Fibroblast of villous mesenchyme (primary cell): ENCODE measurements around the gene MAL. TPM values are rescaled to one million over a fixed set of nuclear protein-coding genes. Genes with fewer than 3 reads are reported as not detected.

ENCODE experiments used
- DNase-seq: peaks from one replicate; pipeline ENCODE4 v3.0.0-alpha.2; 2010; ENCODE audit warnings: low read depth
- H3K4me3 ChIP-seq: 2 replicates; pipeline ENCODE4 v1.5.1; 2011; ENCODE audit warnings: low read depth, mild to moderate bottlenecking, low read length
- total RNA-seq: library from RNA; depleted of rRNA; stranded (reverse); fragments of >200 nt; gene quantifications from 2 replicates; pipeline ENCODE4 v1.2.3, GENCODE V29; 2012
- TF ChIP-seq, protein P1 (sequence below): IDR thresholded peaks from 2 replicates; pipeline ENCODE4 v1.5.1; 2012; ENCODE audit warnings: low read depth, mild to moderate bottlenecking, low read length; ENCODE audit not compliant: insufficient read depth

MAL gene
- total RNA-seq, 1 donor = not detected

DNA sequence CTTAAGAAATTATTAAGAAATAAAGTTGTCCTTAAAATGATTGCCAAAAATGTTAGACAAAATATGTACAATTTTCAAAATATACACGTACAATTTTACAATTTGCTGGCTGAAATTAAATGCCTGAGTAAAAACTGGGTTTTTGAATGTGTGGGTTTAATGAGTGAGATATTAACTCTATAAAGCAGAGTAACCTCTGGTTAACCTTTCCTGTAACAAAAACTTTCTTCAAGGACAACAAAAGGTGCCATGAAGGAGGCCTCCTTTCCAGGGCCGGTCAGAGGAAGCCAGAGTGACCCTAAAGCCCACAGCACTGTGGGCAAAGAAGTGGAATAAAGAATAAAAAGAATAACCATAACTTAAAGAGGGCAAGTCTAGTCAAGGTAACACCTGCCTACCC is 16.5 kb upstream of the MAL start:
- TF ChIP-seq, protein P1, sequence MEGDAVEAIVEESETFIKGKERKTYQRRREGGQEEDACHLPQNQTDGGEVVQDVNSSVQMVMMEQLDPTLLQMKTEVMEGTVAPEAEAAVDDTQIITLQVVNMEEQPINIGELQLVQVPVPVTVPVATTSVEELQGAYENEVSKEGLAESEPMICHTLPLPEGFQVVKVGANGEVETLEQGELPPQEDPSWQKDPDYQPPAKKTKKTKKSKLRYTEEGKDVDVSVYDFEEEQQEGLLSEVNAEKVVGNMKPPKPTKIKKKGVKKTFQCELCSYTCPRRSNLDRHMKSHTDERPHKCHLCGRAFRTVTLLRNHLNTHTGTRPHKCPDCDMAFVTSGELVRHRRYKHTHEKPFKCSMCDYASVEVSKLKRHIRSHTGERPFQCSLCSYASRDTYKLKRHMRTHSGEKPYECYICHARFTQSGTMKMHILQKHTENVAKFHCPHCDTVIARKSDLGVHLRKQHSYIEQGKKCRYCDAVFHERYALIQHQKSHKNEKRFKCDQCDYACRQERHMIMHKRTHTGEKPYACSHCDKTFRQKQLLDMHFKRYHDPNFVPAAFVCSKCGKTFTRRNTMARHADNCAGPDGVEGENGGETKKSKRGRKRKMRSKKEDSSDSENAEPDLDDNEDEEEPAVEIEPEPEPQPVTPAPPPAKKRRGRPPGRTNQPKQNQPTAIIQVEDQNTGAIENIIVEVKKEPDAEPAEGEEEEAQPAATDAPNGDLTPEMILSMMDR = no peak
- DNase-seq = no peak
- no peak overlapping the region for H3K4me3 ChIP-seq

DNA sequence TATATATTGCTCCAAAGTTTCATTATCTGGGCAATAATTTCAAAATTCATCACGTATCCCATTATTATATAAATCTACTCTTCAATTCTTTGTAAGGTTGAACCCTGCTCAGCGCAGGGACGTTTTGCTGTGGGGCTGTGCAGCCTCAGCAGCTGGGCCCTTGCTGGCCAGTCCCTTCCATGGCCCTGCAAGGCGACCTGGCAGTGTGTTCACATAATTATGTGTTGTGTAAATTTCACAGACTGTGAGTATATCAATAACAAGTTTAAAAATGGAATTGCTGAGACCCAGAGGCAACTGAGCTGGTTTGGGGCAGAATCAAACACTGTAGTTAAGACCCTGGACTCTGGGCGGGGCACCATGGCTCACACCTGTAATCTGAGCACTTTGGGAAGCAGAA is 16.1 kb upstream of the MAL start:
- H3K4me3 ChIP-seq = no peak overlapping the region
- DNase-seq = no peak
- TF ChIP-seq, protein P1 = no peak

DNA sequence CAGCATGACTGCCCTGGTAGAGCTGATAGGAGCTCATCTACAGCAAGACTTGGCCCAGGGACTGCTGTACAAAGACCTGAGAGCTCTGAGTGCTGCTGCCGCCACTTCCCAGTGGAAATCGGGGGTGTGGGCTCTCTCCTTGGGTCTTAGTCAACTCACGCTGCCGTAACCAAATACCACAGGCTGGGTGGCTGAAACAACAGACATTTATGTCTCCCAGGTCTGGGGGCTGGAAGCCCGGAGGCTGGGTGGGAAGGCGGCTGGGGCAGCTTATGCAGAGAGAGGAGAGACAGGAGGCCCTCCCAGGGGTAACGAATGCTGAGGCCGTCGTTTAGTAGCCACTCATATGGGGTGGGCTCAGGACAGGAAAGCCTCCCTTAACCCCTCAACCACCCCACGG is 15.4 kb upstream of the MAL start:
- H3K4me3 ChIP-seq = no peak overlapping the region
- TF ChIP-seq, protein P1 = no peak
- no peak for DNase-seq

DNA sequence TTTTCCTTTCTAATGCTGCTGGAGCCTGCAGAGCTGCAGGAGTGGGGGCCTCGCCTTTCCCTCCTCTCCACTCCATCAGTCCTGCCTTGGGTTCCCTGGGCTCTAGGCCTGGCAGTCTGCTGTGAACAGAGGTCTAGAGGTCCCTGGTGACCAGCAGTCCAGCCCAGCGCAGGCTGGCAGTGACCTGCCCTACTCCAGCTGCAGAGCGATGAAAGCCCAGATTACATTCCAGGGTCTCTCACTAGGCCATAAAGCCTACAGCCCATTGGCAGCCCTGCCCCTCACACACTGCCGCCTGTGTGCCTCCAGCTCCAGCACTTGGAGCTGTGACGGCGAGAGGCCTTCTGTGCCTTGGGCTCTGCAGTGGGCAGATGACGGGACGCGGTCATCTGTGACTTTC is 14.8 kb upstream of the MAL start:
- DNase-seq = no peak
- no peak overlapping the region for H3K4me3 ChIP-seq
- TF ChIP-seq, protein P1 = no peak

DNA sequence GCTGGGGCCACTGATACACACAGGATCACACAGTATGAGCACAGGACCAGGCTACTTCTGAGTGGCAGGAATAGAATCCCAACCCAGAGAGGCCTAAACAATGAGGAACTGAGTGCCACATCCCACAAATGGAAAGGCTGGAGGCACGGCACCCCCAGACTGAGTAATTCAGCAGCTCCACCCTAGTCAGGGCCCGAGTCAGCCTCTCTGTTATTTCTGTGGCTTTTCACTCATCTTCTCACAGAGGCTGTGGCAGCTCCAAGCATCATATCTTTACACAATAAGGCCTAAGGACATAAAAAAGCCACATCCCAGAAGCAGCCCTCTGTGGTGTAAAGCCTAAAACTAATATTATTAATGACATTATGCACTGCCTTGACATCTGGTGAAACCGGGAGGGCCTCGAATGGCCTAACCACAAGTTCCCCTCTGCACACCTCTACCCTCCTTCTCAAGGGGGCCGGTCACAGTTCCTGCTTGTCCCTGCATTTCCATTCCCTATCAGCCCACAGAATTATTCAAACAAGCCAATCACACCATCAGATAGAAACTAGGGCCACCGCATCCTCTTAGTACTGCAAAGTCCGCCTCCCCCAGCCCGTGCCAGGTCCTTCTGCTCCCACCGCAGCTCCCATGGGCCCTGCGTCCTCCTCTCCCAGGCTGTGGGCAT is 12.5 kb upstream of the MAL start:
- DNase-seq = no peak
- TF ChIP-seq, protein P1 = no peak
- H3K4me3 ChIP-seq = no peak overlapping the region

- DNase-seq = no peak
- H3K4me3 ChIP-seq = no peak overlapping the region
- TF ChIP-seq, protein P1 = no peak
Measured at GRCh38 chr2:95013726-95014125, 11.8 kb upstream of the MAL start.
